ENCODE measurements around the gene TMEM203. TPM values are rescaled to one million over a fixed set of nuclear protein-coding genes. Genes with fewer than 3 reads are reported as not detected.

Gene TMEM203
- total and polyA plus RNA-seq, 10 of the 15 experiments (the other 5 are each of a cell fraction or from before 2014, with no cell fraction given), result 7.2 to 68.1 (median 33.8) TPM

- TF ChIP-seq RB1 (IDR thresholded peaks at IDR 0.05; ENCODE audit: borderline replicate concordance) (no peak), SP1 (IDR thresholded peaks at IDR 0.05; ENCODE audit: low read depth, low read length) (no peak), TCF7 (IDR thresholded peaks at IDR 0.05; ENCODE audit: borderline replicate concordance) (no peak), IRF3 (IDR thresholded peaks at IDR 0.05) (no peak)
Observed at GRCh38 chr9:137165250-137165836, 40.1 kb downstream of the TMEM203 start (continued).

- ChIA-PET RAD21 (ENCODE audit: unreplicated experiment) (no interaction called here), SMC1A (ENCODE audit: uncharacterized antibody, unreplicated experiment) (no interaction called here), POLR2A (no interaction called here), CTCF (no interaction called here)
- no peak overlapping the region for H3K9ac ChIP-seq (ENCODE audit: control insufficient read depth, insufficient read depth, low read length)
- H4K20me1 ChIP-seq (ENCODE audit: control insufficient read depth, insufficient read depth), result no peaks in the 10 kb centered on the region
- H3K9me3 ChIP-seq (replicated peaks; ENCODE audit: control insufficient read depth, insufficient read depth, low read length), result no peaks in the 10 kb centered on the region; the same call in 2 of the 3 replicates
- no peak overlapping the region for H3K4me2 ChIP-seq (ENCODE audit: control insufficient read depth, insufficient read depth)
- BruUV-seq (replicated peaks), result no TSS peak
- DNase-seq (ENCODE audit: low read depth, low spot score) (no peak), ATAC-seq (no peak), FAIRE-seq (no peak)
- in situ Hi-C loops (cut with MboI), result no loop called here
- intact Hi-C loops (cut with micrococcal nuclease; ENCODE audit: unreplicated experiment), result no loop called here
- H3K4me1 ChIP-seq (ENCODE audit: control insufficient read depth, insufficient read depth, low read length), result peaks cover 10% of the 10 kb centered on the region
- H2AFZ ChIP-seq (ENCODE audit: control insufficient read depth, low read depth, low read length), result no peak overlapping the region
- H3K4me3 ChIP-seq, result no peak overlapping the region
- H3K27ac ChIP-seq (ENCODE audit: control insufficient read depth, insufficient read depth), result no peak overlapping the region
- WGBS (ENCODE audit: insufficient coverage, insufficient replicate concordance, low lambda C conversion rate, missing lambda C conversion rate), result 52% methylated on average over 32 of the region's 34 CpGs
- H3K27me3 ChIP-seq (replicated peaks in 1 of 2; ENCODE audit: control insufficient read depth in 2 of 2, insufficient read depth in 2 of 2, low read length in 1 of 2), result peaks cover 0 to 5% of the 10 kb centered on the region in 2 experiments; a peak in 2 of 4 replicates
- no peaks in the 10 kb centered on the region for H3K36me3 ChIP-seq (ENCODE audit: control insufficient read depth in 2 of 2, insufficient read depth in 2 of 2, low read length in 1 of 2)
- H3K79me2 ChIP-seq (ENCODE audit: control insufficient read depth, insufficient read depth, low read length), result no peaks in the 10 kb centered on the region
- no peak for TF ChIP-seq SPI1 (IDR thresholded peaks at IDR 0.05; ENCODE audit: borderline replicate concordance, insufficient read depth, low read depth, low read length)
- no peak for TF ChIP-seq RAD51 (IDR thresholded peaks at IDR 0.05)
- TF ChIP-seq SMC3 (IDR thresholded peaks at IDR 0.05; ENCODE audit: borderline replicate concordance, low read length), result no peak
- TF ChIP-seq USF2 (IDR thresholded peaks at IDR 0.05; ENCODE audit: borderline replicate concordance, low read depth, low read length), result no peak
- TF ChIP-seq E2F8 (IDR thresholded peaks at IDR 0.05; ENCODE audit: low read depth, partially characterized antibody), result no peak
- TF ChIP-seq CBFB (IDR thresholded peaks at IDR 0.05; ENCODE audit: low read depth), result no peak
- no peak for TF ChIP-seq PML (IDR thresholded peaks at IDR 0.05; ENCODE audit: low read length)
- no peak for TF ChIP-seq JUND (IDR thresholded peaks at IDR 0.05; ENCODE audit: low read depth, low read length)
- no peak for TF ChIP-seq MEF2B (IDR thresholded peaks at IDR 0.05; ENCODE audit: partially characterized antibody, poor library complexity, severe bottlenecking)
- TF ChIP-seq NFXL1 (IDR thresholded peaks at IDR 0.05; ENCODE audit: borderline replicate concordance), result no peak
- no peak for TF ChIP-seq MYB (IDR thresholded peaks at IDR 0.05; ENCODE audit: borderline replicate concordance, low read depth, low read length)
Observed at GRCh38 chr9:137164370-137165249, 40.8 kb downstream of the TMEM203 start.

Data from GM12878 (cell line).